Thyroid gland (tissue), 4 donors: ENCODE data around the gene PLXNB1. TPM values are rescaled to one million over a fixed set of nuclear protein-coding genes. Genes with fewer than 3 reads are reported as not detected.

ENCODE experiments used
- DNase-seq, 2 donors: peaks; one replicate each; pipeline ENCODE4 v3.0.0-alpha.2; 2019
- H3K27ac ChIP-seq, 3 donors: fragments of 200-600 bp; sonication (generic); 1 replicate in 2 of 3; 2 replicates in 1 of 3; pipeline ENCODE4 v1.5.1; 2016 to 2019; ENCODE audit warnings: mild to moderate bottlenecking in 1 of 3, moderate library complexity in 1 of 3
- H3K27me3 ChIP-seq: fragments of 200-600 bp; sonication (generic); one replicate; pipeline ENCODE4 v1.5.1; 2019
- H3K36me3 ChIP-seq, 2 donors: fragments of 200-600 bp; sonication (generic); one replicate each; pipeline ENCODE4 v1.5.1; 2016 to 2019
- H3K4me1 ChIP-seq, 2 donors: fragments of 200-600 bp; sonication (generic); one replicate each; pipeline ENCODE4 v1.5.1; 2017 to 2019
- H3K4me3 ChIP-seq, 3 donors: fragments of 200-600 bp; sonication (generic); replicated peaks in 1 of 3; 1 replicate in 2 of 3; 2 replicates in 1 of 3; pipeline ENCODE4 v1.5.1; 2016; ENCODE audit warnings: mild to moderate bottlenecking in 1 of 3
- H3K9me3 ChIP-seq: fragments of 200-600 bp; sonication (generic); one replicate; pipeline ENCODE4 v1.5.1; 2017
- CTCF ChIP-seq, 6 experiments: fragments of 200-600 bp in 3 of 6; fragments of 450-650 bp in 3 of 6; sonication (generic) in 3 of 6; IDR thresholded peaks; one replicate each; pipeline ENCODE4 v1.5.1; 2016 to 2019; ENCODE audit warnings: antibody characterized with exemption in 6 of 6, mild to moderate bottlenecking in 2 of 6, inconsistent platforms in 1 of 6, moderate library complexity in 1 of 6
- POLR2A ChIP-seq, 2 donors: fragments of 450-650 bp; IDR thresholded peaks; one replicate each; pipeline ENCODE4 v1.6.1; 2017; ENCODE audit warnings: antibody characterized with exemption in 2 of 2, mild to moderate bottlenecking in 2 of 2, moderate library complexity in 1 of 2
- WGBS, 2 donors: methylation state at CpG; one replicate each; pipeline ENCODE4 v1.1.5; 2017; 5-methylcytosine and 5-hydroxymethylcytosine counted together
- intact Hi-C: fragments of 100-400 bp; cut with DNase I; formaldehyde crosslinking; loops from one replicate; pipeline ENCODE4 v1.15.1; 2023
- total RNA-seq, 4 donors: library from RNA; depleted of rRNA; stranded (reverse); fragments of >200 nt; gene quantifications; one replicate each; pipeline ENCODE4 v1.2.3, GENCODE V29; 2016

The PLXNB1 gene
- total RNA-seq, 4 donors from 2014 or later: 126 to 216 (median 138) TPM

GRCh38 chr3:48416091-48416505 lies 13.8 kb downstream of the PLXNB1 start:
- Histone ChIP-seq H3K9me3 (no peaks in the 10 kb centered on the region), H3K36me3 (peaks cover 75 to 87% of the 10 kb centered on the region in 2 donors), H3K27ac (no peak overlapping the region), H3K4me1 (no peaks in the 10 kb centered on the region), H3K27me3 (no peaks in the 10 kb centered on the region), H3K4me3 (no peak overlapping the region)
- DNase-seq: no peak
- 91 to 92% methylated on average over 14 of the region's 14 CpGs for WGBS, 2 donors
- intact Hi-C loops: no loop called here
- TF ChIP-seq CTCF (IDR thresholded peaks at IDR 0.05) (no peak), POLR2A (IDR thresholded peaks at IDR 0.05) (no peak)

- 91 to 94% methylated on average over 14 to 20 of the region's 24 CpGs for WGBS, 2 donors
- Histone ChIP-seq H3K9me3 (no peaks in the 10 kb centered on the region), H3K4me1 (no peaks in the 10 kb centered on the region), H3K4me3 (no peak overlapping the region), H3K27ac (no peak overlapping the region), H3K27me3 (no peaks in the 10 kb centered on the region), H3K36me3 (peaks cover 82 to 93% of the 10 kb centered on the region in 2 donors)
- TF ChIP-seq POLR2A (IDR thresholded peaks at IDR 0.05) (no peak), CTCF (IDR thresholded peaks at IDR 0.05) (no peak)
- intact Hi-C loops: no loop called here
- DNase-seq: no peak
Measured at GRCh38 chr3:48415251-48415953, 14.5 kb downstream of the PLXNB1 start.

GRCh38 chr3:48414376-48415250 lies 15.3 kb downstream of the PLXNB1 start:
- 92% methylated on average over 14 to 20 of the region's 25 CpGs for WGBS, 2 donors
- peak in 1 of 2 donors; percentile 1 for DNase-seq
- H3K36me3 ChIP-seq: peaks cover 87 to 96% of the 10 kb centered on the region in 2 donors
- intact Hi-C loops: no loop called here
- H3K4me1 ChIP-seq: no peaks in the 10 kb centered on the region
- no peak overlapping the region for H3K4me3 ChIP-seq
- H3K27ac ChIP-seq: no peak overlapping the region
- no peaks in the 10 kb centered on the region for H3K27me3 ChIP-seq
- TF ChIP-seq POLR2A (IDR thresholded peaks at IDR 0.05) (no peak), CTCF (IDR thresholded peaks at IDR 0.05) (no peak)
- no peaks in the 10 kb centered on the region for H3K9me3 ChIP-seq

GRCh38 chr3:48413611-48414010 lies 16.3 kb downstream of the PLXNB1 start:
- Histone ChIP-seq H3K36me3 (peaks cover 91 to 96% of the 10 kb centered on the region in 2 donors), H3K4me1 (no peaks in the 10 kb centered on the region), H3K9me3 (no peaks in the 10 kb centered on the region), H3K27me3 (no peaks in the 10 kb centered on the region), H3K27ac (no peak overlapping the region), H3K4me3 (no peak overlapping the region)
- intact Hi-C loops: no loop called here
- TF ChIP-seq POLR2A (IDR thresholded peaks at IDR 0.05): no peak
- no peak for TF ChIP-seq CTCF (IDR thresholded peaks at IDR 0.05)
- WGBS, 2 donors: 88 to 100% methylated on average over 5 to 13 of the region's 14 CpGs
- peak in 1 of 2 donors; percentile 1 for DNase-seq

GRCh38 chr3:48413086-48413485 lies 16.8 kb downstream of the PLXNB1 start:
- intact Hi-C loops: no loop called here
- TF ChIP-seq POLR2A (IDR thresholded peaks at IDR 0.05) (no peak), CTCF (IDR thresholded peaks at IDR 0.05) (no peak)
- Histone ChIP-seq H3K4me1 (no peaks in the 10 kb centered on the region), H3K9me3 (no peaks in the 10 kb centered on the region), H3K4me3 (no peak overlapping the region), H3K27me3 (no peaks in the 10 kb centered on the region), H3K27ac (no peak overlapping the region), H3K36me3 (peaks cover 91 to 95% of the 10 kb centered on the region in 2 donors)
- DNase-seq: peak in 1 of 2 donors; percentile 1
- WGBS, 2 donors: 87 to 91% methylated on average over 8 of the region's 8 CpGs
